HG02571 (cell line): ENCODE data around the gene ZSCAN10.

Experiments
- ATAC-seq: cut with Tn5 transposase; IDR thresholded peaks from one replicate; pipeline ENCODE4 v1.9.1; 2021; ENCODE audit warnings: mild to moderate bottlenecking, moderate library complexity; ENCODE audit not compliant: unreplicated experiment

Gene ZSCAN10

GRCh38 chr16:3134338-3135125, 35.4 kb upstream of the ZSCAN10 start, which contains the start of gene ZNF213:
ZNF213 (plus strand) TSS chr16:3135029; CDS start chr16:3137281, 2,252 bp downstream.
- peak; percentile 90 for ATAC-seq

DNA sequence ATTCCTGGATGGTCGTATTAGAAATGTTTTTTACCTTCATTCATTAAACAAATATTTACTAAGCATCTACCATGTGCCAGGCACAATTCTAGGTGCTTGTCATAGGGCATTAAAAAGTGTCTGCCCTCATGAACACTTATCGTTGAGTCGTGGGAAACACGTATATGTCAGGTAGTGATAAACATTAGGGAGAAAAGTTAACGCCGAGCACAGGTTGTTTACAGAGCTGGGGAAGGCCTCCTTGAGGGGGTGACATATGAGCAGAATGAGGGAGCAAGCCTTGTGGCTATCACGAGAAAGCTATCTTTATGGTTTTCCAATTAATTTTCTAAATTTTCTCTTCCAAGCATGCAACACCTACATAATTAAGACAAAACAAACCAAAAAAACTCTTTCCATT, 34.8 kb upstream of the ZSCAN10 start:
- no peak for ATAC-seq

DNA sequence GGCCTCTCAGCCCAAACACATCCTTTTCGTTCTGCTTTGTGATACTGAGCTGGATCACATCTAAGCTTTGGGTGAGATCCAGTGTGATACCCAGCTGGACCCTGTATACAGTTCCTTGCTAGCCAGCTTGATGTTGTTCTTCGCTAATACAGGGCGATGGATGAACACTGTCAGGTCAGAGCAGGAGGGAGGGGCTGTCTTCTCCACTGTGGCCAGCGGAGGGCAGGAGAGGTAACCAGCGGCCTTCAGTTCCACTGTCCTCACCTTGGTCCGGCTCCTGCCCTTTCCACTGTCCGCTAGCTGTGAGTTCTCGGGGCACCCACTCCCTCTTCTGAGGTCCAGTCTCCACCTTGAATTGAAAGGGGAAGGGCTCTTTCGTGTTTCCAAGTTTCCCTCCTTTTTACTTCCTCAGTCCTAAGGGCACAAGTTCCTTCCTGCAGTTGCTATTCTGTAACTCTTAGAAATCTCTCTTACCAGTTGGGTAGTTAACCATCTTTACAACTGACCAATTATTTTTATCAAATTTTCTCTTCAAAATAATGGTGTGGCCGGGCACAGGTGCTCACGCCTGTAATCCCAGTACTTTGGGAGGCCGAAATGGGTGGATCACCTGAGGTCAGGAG, 32.8 kb upstream of the ZSCAN10 start:
- ATAC-seq: no peak

- ATAC-seq: no peak
These were observed 30.3 kb upstream of the ZSCAN10 start for GRCh38 chr16:3129137-3130131.

DNA sequence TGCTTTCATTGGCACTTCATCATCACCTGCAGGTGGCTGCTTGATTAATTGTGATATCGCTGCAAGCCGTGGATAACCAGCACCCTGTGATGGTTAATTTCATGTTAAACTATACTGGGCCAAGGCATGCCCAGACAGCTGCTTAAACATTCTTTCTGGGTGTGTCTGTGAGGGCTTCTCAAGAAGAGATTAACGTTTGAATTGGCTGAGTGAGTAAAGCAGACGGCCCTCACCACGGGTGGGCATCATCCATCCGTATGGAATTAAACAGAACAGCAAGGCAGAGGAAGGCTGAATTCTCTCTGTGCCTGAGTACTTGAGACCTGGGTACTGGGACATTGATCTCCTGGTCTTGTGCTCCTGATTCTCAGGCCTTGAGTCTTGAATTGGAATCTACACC, 28.7 kb upstream of the ZSCAN10 start:
- no peak for ATAC-seq

DNA sequence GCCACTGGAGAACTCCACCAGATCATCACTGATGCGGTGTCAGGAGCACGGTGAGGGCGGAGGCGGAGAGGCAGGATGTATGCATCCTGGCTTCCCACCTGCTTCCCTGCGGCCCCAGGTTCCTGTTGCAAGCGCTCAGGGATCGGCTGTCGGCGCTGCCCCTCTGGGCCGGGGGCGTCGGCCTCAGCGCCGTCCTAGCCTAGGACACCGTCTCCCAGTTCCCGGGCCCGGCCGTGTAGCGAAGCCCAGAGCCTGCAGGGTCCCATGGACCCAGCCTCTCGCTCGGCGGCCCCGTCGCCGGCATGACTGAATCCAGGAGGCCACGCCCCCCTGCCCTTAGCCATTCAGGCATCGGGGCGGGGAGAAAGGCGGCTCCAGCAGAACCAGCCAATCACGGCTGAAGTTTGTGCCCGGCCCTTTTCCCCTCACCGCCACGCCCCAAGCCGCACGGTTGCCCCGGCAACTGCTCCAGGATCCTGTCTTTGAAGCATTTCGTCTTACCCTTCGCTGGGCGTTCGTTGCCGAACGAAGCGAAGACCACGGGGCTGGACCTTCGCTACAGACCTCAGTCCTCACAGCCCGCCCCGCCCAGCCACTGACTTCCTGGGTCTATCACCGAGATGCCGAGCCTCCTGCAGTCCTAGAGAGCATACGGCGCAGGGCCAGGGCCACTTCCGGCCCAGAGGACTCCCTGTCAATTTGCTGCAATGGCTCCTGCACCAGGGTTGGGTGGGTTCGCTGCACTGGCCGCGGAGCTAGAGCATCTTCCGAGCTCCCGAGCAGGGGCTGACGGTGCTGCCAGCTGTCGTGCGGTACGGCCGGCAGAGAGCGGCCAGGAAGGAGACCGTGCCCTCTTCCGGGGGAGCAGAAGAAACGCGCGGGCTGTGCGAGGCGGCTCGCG, 25.1 kb upstream of the ZSCAN10 start:
- peak; percentile 88 for ATAC-seq

GRCh38 chr16:3122926-3123570, 24.0 kb upstream of the ZSCAN10 start:
- ATAC-seq: no peak

DNA sequence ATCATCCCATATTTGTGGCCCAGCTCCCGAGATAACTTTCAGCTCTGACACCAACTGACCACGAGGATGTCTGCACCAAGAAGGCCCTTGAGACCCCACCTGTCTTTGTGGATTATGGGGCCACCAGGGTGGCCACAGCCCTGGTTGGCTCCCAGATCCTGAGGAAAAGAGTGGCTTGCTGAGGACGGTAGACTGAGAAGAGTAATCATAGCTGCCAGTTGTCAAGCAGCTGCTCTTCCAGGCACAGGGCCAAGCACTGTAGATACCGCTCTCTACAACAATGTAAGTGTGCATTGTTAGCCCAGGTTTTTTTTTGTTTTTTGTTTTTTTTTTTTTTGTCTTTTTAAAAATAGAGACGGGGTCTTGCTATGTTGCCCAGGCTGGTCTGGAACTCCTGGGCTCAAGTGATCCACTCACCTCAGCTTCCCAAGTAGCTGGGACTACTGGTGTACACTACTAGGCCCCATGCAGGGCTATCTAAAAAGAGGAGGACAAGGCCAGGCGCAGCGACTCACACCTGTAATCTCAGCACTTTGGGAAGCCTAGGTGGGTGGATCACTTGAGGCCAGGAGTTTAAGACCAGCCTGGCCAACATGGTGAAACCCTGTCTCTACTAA, 22.9 kb upstream of the ZSCAN10 start:
- ATAC-seq: no peak

- ATAC-seq: no peak
These were observed 21.3 kb upstream of the ZSCAN10 start for GRCh38 chr16:3120435-3120834.

GRCh38 chr16:3119701-3120408, 20.8 kb upstream of the ZSCAN10 start:
- ATAC-seq: no peak

- ATAC-seq: no peak
These were observed 20.2 kb upstream of the ZSCAN10 start for GRCh38 chr16:3119286-3119685.

GRCh38 chr16:3118846-3119245, 19.8 kb upstream of the ZSCAN10 start:
- no peak for ATAC-seq

- no peak for ATAC-seq
These were observed 19.2 kb upstream of the ZSCAN10 start for GRCh38 chr16:3118204-3118790.

GRCh38 chr16:3115561-3115960, 16.5 kb upstream of the ZSCAN10 start:
- no peak for ATAC-seq

DNA sequence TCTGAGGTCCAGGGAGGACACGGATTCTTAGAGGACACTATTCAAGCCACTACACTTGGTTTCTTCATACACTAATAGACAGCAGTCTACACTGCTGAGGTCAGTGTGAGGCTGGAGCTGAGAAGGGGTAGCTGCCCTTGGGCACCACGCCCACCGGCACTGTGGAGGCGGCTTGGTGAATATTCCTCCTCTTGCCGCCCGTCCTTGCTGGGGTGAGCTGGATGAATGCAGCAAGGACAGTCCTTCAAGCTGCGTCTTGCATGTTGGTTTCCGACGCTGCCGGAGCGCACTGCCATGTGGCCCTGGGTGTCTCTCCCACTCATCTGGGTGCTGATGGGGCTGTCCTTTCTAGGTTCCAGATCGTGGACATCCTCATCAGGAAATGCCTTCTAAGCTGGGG, 15.9 kb upstream of the ZSCAN10 start:
- ATAC-seq: no peak

GRCh38 chr16:3113765-3114479, 14.8 kb upstream of the ZSCAN10 start:
- ATAC-seq: no peak

DNA sequence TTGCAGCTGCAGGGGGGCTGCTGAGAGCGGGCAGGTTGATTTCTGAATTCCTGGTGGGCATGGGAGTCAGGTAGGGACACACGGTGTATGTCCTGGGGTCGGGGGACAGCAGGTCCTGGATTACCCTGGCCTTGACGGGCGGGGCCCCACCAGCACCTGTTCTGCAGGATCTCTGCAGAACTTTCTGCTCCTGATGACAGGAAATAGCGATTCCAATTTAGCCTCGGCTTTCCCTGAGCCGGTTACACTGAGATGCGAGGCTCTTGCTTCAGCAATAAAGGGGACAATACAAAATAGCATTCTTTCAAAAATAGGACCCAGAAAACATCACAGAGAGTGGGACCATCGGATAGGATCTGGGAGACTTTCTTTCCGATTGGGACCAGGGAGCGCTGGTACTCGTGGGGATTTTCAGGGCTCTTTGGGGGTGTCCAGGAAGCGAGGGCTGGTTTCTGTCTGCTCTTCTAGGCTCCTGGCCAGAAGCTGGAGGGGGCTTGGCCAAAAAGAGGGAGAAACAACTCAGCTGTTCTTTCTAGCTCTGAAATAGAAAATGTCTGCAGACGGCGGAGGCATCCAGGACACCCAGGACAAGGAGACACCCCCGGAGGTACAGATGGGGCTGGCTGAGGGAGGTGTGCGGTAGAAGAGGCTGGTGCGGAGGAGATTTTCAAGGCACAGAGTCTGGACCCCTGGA, 13.9 kb upstream of the ZSCAN10 start:
- ATAC-seq: no peak
